Amniotic epithelial cell (primary cell): ENCODE data around the gene SLAIN1.

Experiments
- DNase-seq: peaks from one replicate; pipeline ENCODE4 v3.0.0-alpha.2; 2010; ENCODE audit warnings: low read depth

SLAIN1 gene

GRCh38 chr13:77714119-77714755 lies 16.8 kb downstream of the SLAIN1 start:
- DNase-seq = no peak

GRCh38 chr13:77715233-77715891 lies 17.9 kb downstream of the SLAIN1 start:
- DNase-seq = no peak

GRCh38 chr13:77716692-77717091 lies 19.2 kb downstream of the SLAIN1 start:
- no peak for DNase-seq

- DNase-seq = no peak
Measured at GRCh38 chr13:77717508-77717907, 20.0 kb downstream of the SLAIN1 start.

GRCh38 chr13:77719128-77719527 lies 21.6 kb downstream of the SLAIN1 start:
- DNase-seq = no peak

GRCh38 chr13:77720988-77721387 lies 23.5 kb downstream of the SLAIN1 start:
- DNase-seq = no peak

- DNase-seq = no peak
Measured at GRCh38 chr13:77724092-77724491, 26.6 kb downstream of the SLAIN1 start.

- no peak for DNase-seq
Measured at GRCh38 chr13:77725071-77725470, 27.6 kb downstream of the SLAIN1 start.

GRCh38 chr13:77728265-77729125 lies 31.0 kb downstream of the SLAIN1 start:
- no peak for DNase-seq

GRCh38 chr13:77729502-77730221 lies 32.2 kb downstream of the SLAIN1 start:
- DNase-seq = no peak

GRCh38 chr13:77730572-77730971 lies 33.1 kb downstream of the SLAIN1 start:
- DNase-seq = no peak

- no peak for DNase-seq
Measured at GRCh38 chr13:77732287-77732686, 34.8 kb downstream of the SLAIN1 start.

GRCh38 chr13:77733674-77734073 lies 36.2 kb downstream of the SLAIN1 start:
- DNase-seq = no peak

- no peak for DNase-seq
Measured at GRCh38 chr13:77737583-77738200, 40.2 kb downstream of the SLAIN1 start.

GRCh38 chr13:77740097-77740735 lies 42.7 kb downstream of the SLAIN1 start:
- DNase-seq = no peak

- DNase-seq = no peak
Measured at GRCh38 chr13:77740931-77741596, 43.6 kb downstream of the SLAIN1 start.

- no peak for DNase-seq
Measured at GRCh38 chr13:77741597-77741972, 44.1 kb downstream of the SLAIN1 start.

GRCh38 chr13:77742801-77743200 lies 45.3 kb downstream of the SLAIN1 start:
- no peak for DNase-seq

GRCh38 chr13:77745784-77746183 lies 48.3 kb downstream of the SLAIN1 start:
- no peak for DNase-seq

GRCh38 chr13:77749344-77749880 lies 51.9 kb downstream of the SLAIN1 start:
- DNase-seq = no peak
